Mucosa of gallbladder (tissue), 1 donor: ENCODE results near the gene ENPP5. TPM values are rescaled to one million over a fixed set of nuclear protein-coding genes. Genes with fewer than 3 reads are reported as not detected.

Experiments used
- total RNA-seq: library from RNA; stranded (reverse); gene quantifications from one replicate; pipeline ENCODE4 v1.2.1, GENCODE V29; 2021
- donor health status: DM: no; HTN: no; CAD: no.

ENPP5 gene
- total RNA-seq, 1 donor from 2014 or later: 21.5 TPM

Other genes with a start within 250 kb of the ENPP5 start
- gene CLIC5, start 155.1 kb downstream of the ENPP5 start, total RNA-seq: 27.6 TPM
- 18.0 TPM for gene ENPP4, start 41.0 kb downstream of the ENPP5 start, total RNA-seq